GM10266 (cell line): ENCODE data around the gene TAOK1.
A peak's percentile ranks its signal among the peaks of the same experiment; 100 is the strongest.

ENCODE experiments used
- DNase-seq: peaks from one replicate; pipeline ENCODE4 v3.0.0; 2012; ENCODE audit errors: extremely low spot score
- TF ChIP-seq, protein P1 (sequence below): IDR thresholded peaks from 2 replicates; pipeline ENCODE4 v1.5.1; 2012; ENCODE audit warnings: mild to moderate bottlenecking, low read depth; ENCODE audit not compliant: control insufficient read depth, insufficient read depth; ENCODE audit errors: missing control alignments

The TAOK1 gene

GRCh38 chr17:29363716-29364115 is 26.4 kb upstream of the TAOK1 start:
- TF ChIP-seq, protein P1, sequence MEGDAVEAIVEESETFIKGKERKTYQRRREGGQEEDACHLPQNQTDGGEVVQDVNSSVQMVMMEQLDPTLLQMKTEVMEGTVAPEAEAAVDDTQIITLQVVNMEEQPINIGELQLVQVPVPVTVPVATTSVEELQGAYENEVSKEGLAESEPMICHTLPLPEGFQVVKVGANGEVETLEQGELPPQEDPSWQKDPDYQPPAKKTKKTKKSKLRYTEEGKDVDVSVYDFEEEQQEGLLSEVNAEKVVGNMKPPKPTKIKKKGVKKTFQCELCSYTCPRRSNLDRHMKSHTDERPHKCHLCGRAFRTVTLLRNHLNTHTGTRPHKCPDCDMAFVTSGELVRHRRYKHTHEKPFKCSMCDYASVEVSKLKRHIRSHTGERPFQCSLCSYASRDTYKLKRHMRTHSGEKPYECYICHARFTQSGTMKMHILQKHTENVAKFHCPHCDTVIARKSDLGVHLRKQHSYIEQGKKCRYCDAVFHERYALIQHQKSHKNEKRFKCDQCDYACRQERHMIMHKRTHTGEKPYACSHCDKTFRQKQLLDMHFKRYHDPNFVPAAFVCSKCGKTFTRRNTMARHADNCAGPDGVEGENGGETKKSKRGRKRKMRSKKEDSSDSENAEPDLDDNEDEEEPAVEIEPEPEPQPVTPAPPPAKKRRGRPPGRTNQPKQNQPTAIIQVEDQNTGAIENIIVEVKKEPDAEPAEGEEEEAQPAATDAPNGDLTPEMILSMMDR: no peak
- DNase-seq: no peak

DNA sequence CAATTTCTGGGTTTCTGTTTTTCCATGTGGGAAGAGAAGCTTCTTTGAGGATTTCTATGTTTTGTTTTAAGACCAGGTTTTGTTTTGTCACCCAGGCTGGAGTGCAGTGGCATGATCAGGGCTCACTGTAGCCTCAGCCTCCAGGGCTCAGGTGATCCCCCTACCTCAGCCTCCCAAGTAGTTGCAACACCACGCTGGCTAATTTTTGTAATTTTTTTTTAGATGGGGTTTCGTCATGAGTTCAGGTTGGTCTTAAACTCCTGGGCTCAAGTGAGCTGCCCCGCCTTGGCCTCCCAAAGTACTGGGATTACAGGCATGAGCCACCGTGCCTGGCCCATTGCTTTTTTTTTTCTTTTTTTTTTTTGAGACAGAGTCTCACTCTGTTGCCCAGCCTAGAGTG is 25.5 kb upstream of the TAOK1 start:
- DNase-seq: no peak
- TF ChIP-seq, protein P1: no peak

- TF ChIP-seq, protein P1: no peak
- no peak for DNase-seq
Observed at GRCh38 chr17:29368161-29368560, 22.0 kb upstream of the TAOK1 start.

DNA sequence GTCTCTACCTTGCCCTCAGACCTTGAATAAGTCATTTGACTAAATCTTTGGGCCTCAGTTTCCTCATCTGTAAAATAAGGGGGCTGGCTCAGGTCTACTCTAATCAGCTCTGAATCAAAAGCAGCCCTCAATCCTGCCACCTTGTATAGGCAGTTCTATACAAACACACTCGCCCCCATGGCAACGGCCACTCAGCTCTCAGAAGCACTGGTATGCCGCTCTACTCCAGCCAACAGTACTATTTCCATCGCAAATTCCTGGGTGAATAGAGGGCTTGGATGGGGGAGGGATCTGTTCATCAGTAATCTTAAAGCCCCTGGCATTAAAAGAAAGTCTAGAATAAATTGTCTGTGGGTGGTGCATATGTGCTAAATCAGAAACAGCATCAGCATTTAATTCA is 21.2 kb upstream of the TAOK1 start:
- DNase-seq: no peak
- TF ChIP-seq, protein P1: no peak

- DNase-seq: peak; percentile 67
- TF ChIP-seq, protein P1: peak; percentile 70
Observed at GRCh38 chr17:29369831-29370735, 20.1 kb upstream of the TAOK1 start.

DNA sequence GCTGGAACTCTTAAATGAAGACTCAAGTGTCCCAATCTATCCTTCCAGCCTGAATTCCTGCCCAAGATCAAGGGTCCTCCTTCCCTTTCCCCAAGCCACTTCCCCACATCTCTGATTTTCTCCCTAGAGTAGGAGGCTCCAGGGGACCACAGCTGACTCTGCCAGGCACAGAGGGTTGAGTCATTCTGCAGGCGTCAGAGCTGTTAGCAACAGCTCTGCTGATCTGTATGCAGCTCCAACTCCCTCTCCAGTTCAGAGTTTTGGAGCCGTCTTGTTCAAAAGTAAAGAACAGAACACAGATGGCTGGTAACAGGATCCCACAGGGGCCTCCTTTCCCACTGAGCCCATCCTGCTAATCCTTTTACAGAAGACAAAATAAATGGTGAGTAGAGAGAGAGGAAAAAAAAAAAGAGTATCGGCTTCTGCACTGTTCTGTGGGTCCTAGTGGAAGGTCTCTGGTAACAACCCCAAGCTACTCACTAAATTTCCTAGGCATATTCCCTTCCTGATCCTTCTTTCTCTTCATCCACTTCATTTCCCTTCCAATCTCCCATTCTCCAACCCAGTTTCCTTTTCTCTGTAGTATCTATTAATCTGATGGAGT is 13.4 kb upstream of the TAOK1 start:
- TF ChIP-seq, protein P1: no peak
- DNase-seq: no peak

GRCh38 chr17:29378500-29378899 is 11.7 kb upstream of the TAOK1 start:
- TF ChIP-seq, protein P1: no peak

More at GRCh38 chr17:29378500-29378899, 11.7 kb upstream of the TAOK1 start:
- DNase-seq: no peak
